ENCODE measurements around the gene OXSM. TPM values are rescaled to one million over a fixed set of nuclear protein-coding genes. Genes with fewer than 3 reads are reported as not detected.

OXSM gene
- total RNA-seq, 1 donor: 7.6 TPM

GRCh38 chr3:25843332-25843731 lies 53.4 kb downstream of the OXSM start:
- no peak for TF ChIP-seq CTCF (IDR thresholded peaks at IDR 0.05; ENCODE audit: insufficient read depth, low read length)
- H3K4me3 ChIP-seq (ENCODE audit: low read depth, low read length): no peak overlapping the region
- DNase-seq (ENCODE audit: low read depth): peak; percentile 35

Other genes starting within 250 kb of the OXSM start
- gene TOP2B, start 125.2 kb upstream of the OXSM start, total RNA-seq (ENCODE audit: low replicate concordance): 76.6 and 176 TPM in 2 replicates
- gene NGLY1, start 6.6 kb upstream of the OXSM start, total RNA-seq (ENCODE audit: low replicate concordance): 11.8 and 30.4 TPM in 2 replicates

Data from fibroblast of the aortic adventitia (primary cell).